Endothelial cell of umbilical vein (primary cell): ENCODE results near the gene ZDHHC17. TPM values are rescaled to one million over a fixed set of nuclear protein-coding genes. Genes with fewer than 3 reads are reported as not detected.

ENCODE experiments used
- BruUV-seq: library from RNA; stranded (reverse); fragments of 400-500 nt; replicated peaks from 2 replicates; lab custom pipeline; 2021; lab: Mats Ljungman, UMichigan
- CTCF ChIA-PET: fragments of 300-600, 350-600 bp; sonication (Branson Sonifier 250); formaldehyde crosslinking; loops from one replicate; lab custom pipeline; 2021; ENCODE audit warnings: antibody characterized with exemption, inconsistent platforms; lab: Charles Lee
- POLR2A ChIA-PET: fragments of 300-600, 350-600 bp; sonication (Branson Sonifier 250); formaldehyde crosslinking; loops from one replicate; lab custom pipeline; 2021; ENCODE audit warnings: antibody characterized with exemption, inconsistent platforms; lab: Charles Lee
- DNase-seq: peaks from one replicate; pipeline ENCODE4 v3.0.0-alpha.2; 2011; ENCODE audit warnings: low read depth, low spot score
- FAIRE-seq: peaks from 2 replicates; lab custom pipeline; 2011; peaks lifted over from hg19 to GRCh38; lab: Jason Lieb, UNC
- H2AFZ ChIP-seq: 2 replicates; pipeline ENCODE4 v1.6.0; 2012; ENCODE audit warnings: low read depth, low read length, control low read depth, inconsistent platforms
- H3K27ac ChIP-seq: 2 replicates; pipeline ENCODE4 v1.5.1; 2011; ENCODE audit warnings: low read depth, mild to moderate bottlenecking, control low read depth, low read length, moderate library complexity; ENCODE audit not compliant: insufficient read depth
- H3K27me3 ChIP-seq, 2 experiments: 2 replicates each; pipeline versions ENCODE4 v1.6.0 to v1.6.1; 2011; ENCODE audit warnings: low read length in 2 of 2, mixed read lengths in 1 of 2; ENCODE audit not compliant: control insufficient read depth in 2 of 2, insufficient read depth in 2 of 2
- H3K36me3 ChIP-seq, 2 experiments: 2 replicates in 1 of 2; 3 replicates in 1 of 2; pipeline ENCODE4 v1.5.1; 2011; ENCODE audit warnings: low read length in 2 of 2, mild to moderate bottlenecking in 1 of 2, moderate library complexity in 1 of 2; ENCODE audit not compliant: control insufficient read depth in 2 of 2, insufficient read depth in 2 of 2; ENCODE audit errors: extremely low read depth in 1 of 2
- H3K4me1 ChIP-seq: 3 replicates; pipeline ENCODE4 v1.5.1; 2011; ENCODE audit warnings: mild to moderate bottlenecking, low read length; ENCODE audit not compliant: control insufficient read depth, insufficient read depth; ENCODE audit errors: extremely low read depth
- H3K4me2 ChIP-seq: 2 replicates; pipeline ENCODE4 v1.6.1; 2011; ENCODE audit warnings: low read length, control low read depth, mixed read lengths; ENCODE audit not compliant: insufficient read depth
- H3K4me3 ChIP-seq, 3 experiments: fragments of 200-600 bp in 1 of 3; sonication (generic), shearing (Covaris generic) in 1 of 3; replicated peaks in 1 of 3; 2 replicates each; pipeline ENCODE4 v1.5.1; 2011 to 2016; ENCODE audit warnings: control low read depth in 3 of 3, low read length in 3 of 3, mild to moderate bottlenecking in 2 of 3, inconsistent platforms in 1 of 3, low read depth in 1 of 3, moderate library complexity in 1 of 3; ENCODE audit not compliant: insufficient read depth in 1 of 3
- H3K79me2 ChIP-seq: 2 replicates; pipeline ENCODE4 v1.6.0; 2012; ENCODE audit warnings: low read length, inconsistent platforms; ENCODE audit not compliant: control insufficient read depth, insufficient read depth
- H3K9ac ChIP-seq: replicated peaks from 2 replicates; pipeline ENCODE3; 2011; ENCODE audit warnings: low read length, control low read depth; ENCODE audit not compliant: insufficient read depth; ENCODE audit errors: extremely low read depth
- H3K9me1 ChIP-seq: replicated peaks from 3 replicates; pipeline ENCODE4 v1.6.0; 2011; ENCODE audit warnings: mild to moderate bottlenecking, low read length; ENCODE audit not compliant: control insufficient read depth, insufficient read depth; ENCODE audit errors: extremely low read depth
- H3K9me3 ChIP-seq: replicated peaks from 2 replicates; pipeline ENCODE4 v1.5.1; 2012; ENCODE audit warnings: low read length, inconsistent platforms; ENCODE audit not compliant: control insufficient read depth, insufficient read depth
- H4K20me1 ChIP-seq: replicated peaks from 2 replicates; pipeline ENCODE3; 2011; ENCODE audit warnings: mild to moderate bottlenecking, low read length; ENCODE audit not compliant: control insufficient read depth, insufficient read depth; ENCODE audit errors: extremely low read depth
- EZH2 ChIP-seq: IDR thresholded peaks from 2 replicates; pipeline ENCODE4 v1.6.1; 2012; ENCODE audit warnings: borderline replicate concordance, low read depth, mild to moderate bottlenecking, moderate library complexity, low read length, inconsistent platforms; ENCODE audit not compliant: severe bottlenecking
- FOS ChIP-seq: IDR thresholded peaks from 2 replicates; pipeline ENCODE4 v1.6.1; 2011; ENCODE audit warnings: mild to moderate bottlenecking, low read length, moderate library complexity, borderline replicate concordance; ENCODE audit not compliant: insufficient read depth
- GATA2 ChIP-seq: IDR thresholded peaks from 2 replicates; pipeline ENCODE4 v1.7.0; 2011; ENCODE audit warnings: low read depth, mild to moderate bottlenecking, moderate library complexity, mixed read lengths, low read length; ENCODE audit not compliant: insufficient read length, insufficient read depth
- JUN ChIP-seq: IDR thresholded peaks from 2 replicates; pipeline ENCODE4 v1.6.1; 2011; ENCODE audit warnings: borderline replicate concordance, low read depth; ENCODE audit not compliant: insufficient read length, insufficient read depth
- MYC ChIP-seq: IDR thresholded peaks from one replicate; pipeline ENCODE4 v1.6.1; 2011; ENCODE audit warnings: mild to moderate bottlenecking, low read depth, low read length
- POLR2A ChIP-seq: IDR thresholded peaks from 2 replicates; pipeline ENCODE4 v1.6.1; 2012; ENCODE audit warnings: low read depth, mild to moderate bottlenecking, control low read depth, low read length
- POLR2AphosphoS5 ChIP-seq: IDR thresholded peaks from 2 replicates; pipeline ENCODE4 v1.6.1; 2012; ENCODE audit warnings: low read depth, mild to moderate bottlenecking, control low read depth, low read length, moderate library complexity; ENCODE audit not compliant: insufficient read depth
- dilution Hi-C: fragments of 300-500 bp; cut with MboI; formaldehyde crosslinking; loops from one replicate; pipeline ENCODE4 v1.15.0; 2019; ENCODE audit warnings: low sequenced_read_pairs; ENCODE audit not compliant: extremely low pct_ligation_motif_present
- intact Hi-C: fragments of 100-400 bp; cut with micrococcal nuclease; formaldehyde crosslinking; loops from one replicate; pipeline ENCODE4 v1.10.0; 2022
- polyA plus RNA-seq, 4 experiments: library from polyadenylated mRNA; depleted of rRNA in 3 of 4; stranded (reverse) in 3 of 4; unstranded in 1 of 4; fragments of >200 nt; gene quantifications; 2 replicates each; pipeline versions ENCODE4 v1.2.1 to v1.2.3, GENCODE V29; 2011 to 2012; ENCODE audit warnings: missing spikeins in 1 of 4
- total RNA-seq: library from RNA; stranded (reverse); gene quantifications from 2 replicates; pipeline ENCODE4 v1.2.3, GENCODE V29; 2021
- TF ChIP-seq, protein P1 (sequence below): IDR thresholded peaks from 2 replicates; pipeline ENCODE4 v1.6.1; 2011; ENCODE audit not compliant: insufficient read depth, insufficient read length
- TF ChIP-seq, protein P2 (sequence below), 2 donors: IDR thresholded peaks; 1 replicate in 1 of 2; 2 replicates in 1 of 2; pipeline ENCODE4 v1.5.1; 2011; ENCODE audit warnings: low read length in 2 of 2, mild to moderate bottlenecking in 2 of 2, moderate library complexity in 2 of 2, control low read depth in 1 of 2, inconsistent platforms in 1 of 2, low read depth in 1 of 2; ENCODE audit not compliant: insufficient read depth in 1 of 2; ENCODE audit errors: extremely low read depth in 1 of 2

The ZDHHC17 gene
- total and polyA plus RNA-seq, 2 donors (not counting 3 experiments of a cell fraction or from before 2014, with no cell fraction given): 21.2 to 26.9 TPM

DNA sequence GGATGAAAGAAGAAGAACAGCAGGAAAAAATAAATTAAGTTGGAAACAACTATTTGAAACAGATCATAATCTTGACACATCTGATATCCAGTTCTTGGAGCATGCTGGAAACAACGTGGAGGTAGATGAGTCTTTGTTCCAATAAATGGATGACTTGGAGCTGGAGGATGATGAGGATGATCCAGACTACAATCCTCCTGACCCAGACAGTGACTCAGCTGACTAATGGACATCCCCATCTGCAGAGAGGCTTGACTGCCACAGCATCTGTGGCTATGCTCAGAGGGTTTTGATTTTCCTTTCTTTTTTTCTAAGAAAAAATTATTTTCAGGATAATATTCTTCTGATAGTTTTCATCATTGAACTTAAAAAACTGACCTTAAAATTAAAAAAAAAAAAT lies 6.2 kb upstream of the ZDHHC17 start:
- Histone ChIP-seq H2AFZ (no peak overlapping the region), H3K27ac (no peak overlapping the region), H3K79me2 (no peaks in the 10 kb centered on the region), H3K4me3 (no peak overlapping the region), H3K9ac (no peak overlapping the region), H4K20me1 (no peaks in the 10 kb centered on the region), H3K27me3 (peaks cover 0 to 7% of the 10 kb centered on the region in 2 experiments), H3K4me2 (no peak overlapping the region), H3K4me1 (peaks cover 4% of the 10 kb centered on the region), H3K9me3 (no peaks in the 10 kb centered on the region), H3K9me1 (no peaks in the 10 kb centered on the region), H3K36me3 (no peaks in the 10 kb centered on the region)
- FAIRE-seq: no peak
- intact Hi-C loops: no loop called here
- TF ChIP-seq GATA2 (no peak), FOS (no peak), MYC (no peak), JUN (no peak), POLR2AphosphoS5 (no peak), POLR2A (no peak), EZH2 (no peak)
- TF ChIP-seq, protein P1, sequence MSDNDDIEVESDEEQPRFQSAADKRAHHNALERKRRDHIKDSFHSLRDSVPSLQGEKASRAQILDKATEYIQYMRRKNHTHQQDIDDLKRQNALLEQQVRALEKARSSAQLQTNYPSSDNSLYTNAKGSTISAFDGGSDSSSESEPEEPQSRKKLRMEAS: no peak
- TF ChIP-seq, protein P2, sequence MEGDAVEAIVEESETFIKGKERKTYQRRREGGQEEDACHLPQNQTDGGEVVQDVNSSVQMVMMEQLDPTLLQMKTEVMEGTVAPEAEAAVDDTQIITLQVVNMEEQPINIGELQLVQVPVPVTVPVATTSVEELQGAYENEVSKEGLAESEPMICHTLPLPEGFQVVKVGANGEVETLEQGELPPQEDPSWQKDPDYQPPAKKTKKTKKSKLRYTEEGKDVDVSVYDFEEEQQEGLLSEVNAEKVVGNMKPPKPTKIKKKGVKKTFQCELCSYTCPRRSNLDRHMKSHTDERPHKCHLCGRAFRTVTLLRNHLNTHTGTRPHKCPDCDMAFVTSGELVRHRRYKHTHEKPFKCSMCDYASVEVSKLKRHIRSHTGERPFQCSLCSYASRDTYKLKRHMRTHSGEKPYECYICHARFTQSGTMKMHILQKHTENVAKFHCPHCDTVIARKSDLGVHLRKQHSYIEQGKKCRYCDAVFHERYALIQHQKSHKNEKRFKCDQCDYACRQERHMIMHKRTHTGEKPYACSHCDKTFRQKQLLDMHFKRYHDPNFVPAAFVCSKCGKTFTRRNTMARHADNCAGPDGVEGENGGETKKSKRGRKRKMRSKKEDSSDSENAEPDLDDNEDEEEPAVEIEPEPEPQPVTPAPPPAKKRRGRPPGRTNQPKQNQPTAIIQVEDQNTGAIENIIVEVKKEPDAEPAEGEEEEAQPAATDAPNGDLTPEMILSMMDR (IDR thresholded peaks at IDR 0.05; ENCODE audit: extremely low read depth in 1 of 2, insufficient read depth in 1 of 2, low read depth in 1 of 2, low read length in 2 of 2): no peak
- CTCF ChIA-PET: no interaction called here
- no peak for DNase-seq
- POLR2A ChIA-PET: no interaction called here
- dilution Hi-C loops: no loop called here
- BruUV-seq: no TSS peak
